ENCODE results near the gene PRSS57. TPM values are rescaled to one million over a fixed set of nuclear protein-coding genes. Genes with fewer than 3 reads are reported as not detected.

PRSS57 gene
- total RNA-seq, 2 donors from 2014 or later, result not detected

DNA sequence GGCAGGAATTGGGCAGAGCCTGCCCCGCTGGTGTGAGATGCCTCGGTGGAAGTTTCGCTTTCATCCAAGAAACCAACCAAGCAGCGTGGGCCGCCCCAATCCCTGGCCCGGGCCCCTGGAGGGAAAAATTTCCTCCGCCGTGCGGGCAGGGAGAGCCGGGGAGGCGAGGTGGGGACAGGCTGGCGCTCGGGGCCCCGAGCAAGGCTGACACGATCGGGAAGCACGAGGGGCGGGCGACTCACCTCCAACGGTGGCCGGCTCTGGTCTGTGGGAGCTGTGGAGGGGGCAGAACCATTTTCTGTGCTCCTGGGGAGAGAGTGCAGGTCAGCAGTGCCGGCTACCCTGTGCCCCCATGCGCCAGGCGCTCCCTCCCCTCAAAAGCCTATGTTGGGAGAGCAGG lies 43.3 kb downstream of the PRSS57 start:
- Histone ChIP-seq H3K9me3 (no peaks in the 10 kb centered on the region), H3K27ac (no peak overlapping the region), H3K4me1 (no peaks in the 10 kb centered on the region), H3K4me3 (no peak overlapping the region), H3K36me3 (peaks cover 13% of the 10 kb centered on the region), H3K27me3 (no peaks in the 10 kb centered on the region), H3K9ac (ENCODE audit: low read depth in 2 of 2, low read length in 2 of 2) (no peak overlapping the region)
- TF ChIP-seq, protein P1, sequence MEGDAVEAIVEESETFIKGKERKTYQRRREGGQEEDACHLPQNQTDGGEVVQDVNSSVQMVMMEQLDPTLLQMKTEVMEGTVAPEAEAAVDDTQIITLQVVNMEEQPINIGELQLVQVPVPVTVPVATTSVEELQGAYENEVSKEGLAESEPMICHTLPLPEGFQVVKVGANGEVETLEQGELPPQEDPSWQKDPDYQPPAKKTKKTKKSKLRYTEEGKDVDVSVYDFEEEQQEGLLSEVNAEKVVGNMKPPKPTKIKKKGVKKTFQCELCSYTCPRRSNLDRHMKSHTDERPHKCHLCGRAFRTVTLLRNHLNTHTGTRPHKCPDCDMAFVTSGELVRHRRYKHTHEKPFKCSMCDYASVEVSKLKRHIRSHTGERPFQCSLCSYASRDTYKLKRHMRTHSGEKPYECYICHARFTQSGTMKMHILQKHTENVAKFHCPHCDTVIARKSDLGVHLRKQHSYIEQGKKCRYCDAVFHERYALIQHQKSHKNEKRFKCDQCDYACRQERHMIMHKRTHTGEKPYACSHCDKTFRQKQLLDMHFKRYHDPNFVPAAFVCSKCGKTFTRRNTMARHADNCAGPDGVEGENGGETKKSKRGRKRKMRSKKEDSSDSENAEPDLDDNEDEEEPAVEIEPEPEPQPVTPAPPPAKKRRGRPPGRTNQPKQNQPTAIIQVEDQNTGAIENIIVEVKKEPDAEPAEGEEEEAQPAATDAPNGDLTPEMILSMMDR (IDR thresholded peaks at IDR 0.05), result no peak
- no peak for DNase-seq
- intact Hi-C loops (cut with DNase I), result no loop called here

DNA sequence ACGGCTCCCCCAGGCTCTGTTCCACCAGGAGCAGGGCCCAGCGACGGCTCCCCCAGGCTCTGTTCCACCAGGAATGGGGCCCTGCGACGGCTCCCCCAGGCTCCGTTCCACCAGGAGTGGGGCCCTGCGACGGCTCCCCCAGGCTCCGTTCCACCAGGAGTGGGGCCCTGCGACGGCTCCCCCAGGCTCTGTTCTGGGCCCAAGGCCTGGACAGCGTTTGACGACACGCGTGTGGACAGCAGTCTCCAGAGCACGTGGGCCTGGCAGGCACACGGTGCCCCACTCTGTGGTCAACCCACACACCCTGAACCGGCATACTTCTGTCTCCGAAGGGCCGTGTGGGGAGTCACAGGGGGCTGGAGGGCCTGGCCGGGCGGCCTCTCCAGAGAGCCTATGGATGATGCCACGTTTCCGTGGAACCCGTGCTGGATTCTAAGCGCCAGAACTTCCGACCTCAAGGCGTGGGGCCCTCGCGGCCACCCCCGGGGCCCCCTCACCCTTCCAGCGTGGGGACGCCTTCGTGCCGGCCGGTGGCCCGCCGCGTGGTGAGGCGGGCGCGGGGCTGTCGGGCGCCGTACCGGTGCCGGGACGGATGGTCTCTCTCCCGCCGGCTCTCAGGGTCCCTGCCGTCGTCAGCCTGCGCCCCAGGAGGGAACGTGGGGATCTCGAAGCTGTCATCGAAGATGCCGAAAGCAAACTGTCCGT lies 44.0 kb downstream of the PRSS57 start:
- Histone ChIP-seq H3K27me3 (no peaks in the 10 kb centered on the region), H3K9ac (ENCODE audit: low read depth in 2 of 2, low read length in 2 of 2) (no peak overlapping the region), H3K27ac (no peak overlapping the region), H3K4me1 (no peaks in the 10 kb centered on the region), H3K9me3 (no peaks in the 10 kb centered on the region), H3K4me3 (no peak overlapping the region), H3K36me3 (peaks cover 14% of the 10 kb centered on the region)
- TF ChIP-seq, protein P1 (IDR thresholded peaks at IDR 0.05), result no peak
- intact Hi-C loops (cut with DNase I), result no loop called here
- DNase-seq, result no peak

DNA sequence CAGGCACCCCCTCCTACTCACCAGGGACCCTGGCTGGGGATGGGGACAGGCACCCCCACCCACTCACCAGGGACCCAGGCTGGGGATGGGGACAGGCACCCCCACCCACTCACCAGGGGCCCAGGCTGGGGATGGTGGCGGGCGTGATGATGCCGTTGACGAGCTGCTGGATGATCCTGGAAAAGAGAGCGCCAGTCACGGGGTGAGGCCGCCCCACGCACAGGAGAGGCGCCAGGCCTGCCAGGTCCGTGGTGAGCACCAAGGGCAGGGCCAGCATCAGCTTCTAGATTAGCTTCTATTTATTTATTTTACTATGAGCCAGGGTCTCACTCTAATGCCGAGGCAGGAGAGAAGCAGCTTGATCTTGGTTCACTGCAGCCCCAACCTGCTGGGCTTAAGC lies 45.1 kb downstream of the PRSS57 start:
- H3K36me3 ChIP-seq, result peaks cover 14% of the 10 kb centered on the region
- no peak overlapping the region for H3K4me3 ChIP-seq
- no peaks in the 10 kb centered on the region for H3K9me3 ChIP-seq
- H3K9ac ChIP-seq (ENCODE audit: low read depth in 2 of 2, low read length in 2 of 2), result no peak overlapping the region
- no peaks in the 10 kb centered on the region for H3K4me1 ChIP-seq
- no peaks in the 10 kb centered on the region for H3K27me3 ChIP-seq
- TF ChIP-seq, protein P1 (IDR thresholded peaks at IDR 0.05), result no peak
- no peak overlapping the region for H3K27ac ChIP-seq
- intact Hi-C loops (cut with DNase I), result no loop called here
- DNase-seq, result no peak

DNA sequence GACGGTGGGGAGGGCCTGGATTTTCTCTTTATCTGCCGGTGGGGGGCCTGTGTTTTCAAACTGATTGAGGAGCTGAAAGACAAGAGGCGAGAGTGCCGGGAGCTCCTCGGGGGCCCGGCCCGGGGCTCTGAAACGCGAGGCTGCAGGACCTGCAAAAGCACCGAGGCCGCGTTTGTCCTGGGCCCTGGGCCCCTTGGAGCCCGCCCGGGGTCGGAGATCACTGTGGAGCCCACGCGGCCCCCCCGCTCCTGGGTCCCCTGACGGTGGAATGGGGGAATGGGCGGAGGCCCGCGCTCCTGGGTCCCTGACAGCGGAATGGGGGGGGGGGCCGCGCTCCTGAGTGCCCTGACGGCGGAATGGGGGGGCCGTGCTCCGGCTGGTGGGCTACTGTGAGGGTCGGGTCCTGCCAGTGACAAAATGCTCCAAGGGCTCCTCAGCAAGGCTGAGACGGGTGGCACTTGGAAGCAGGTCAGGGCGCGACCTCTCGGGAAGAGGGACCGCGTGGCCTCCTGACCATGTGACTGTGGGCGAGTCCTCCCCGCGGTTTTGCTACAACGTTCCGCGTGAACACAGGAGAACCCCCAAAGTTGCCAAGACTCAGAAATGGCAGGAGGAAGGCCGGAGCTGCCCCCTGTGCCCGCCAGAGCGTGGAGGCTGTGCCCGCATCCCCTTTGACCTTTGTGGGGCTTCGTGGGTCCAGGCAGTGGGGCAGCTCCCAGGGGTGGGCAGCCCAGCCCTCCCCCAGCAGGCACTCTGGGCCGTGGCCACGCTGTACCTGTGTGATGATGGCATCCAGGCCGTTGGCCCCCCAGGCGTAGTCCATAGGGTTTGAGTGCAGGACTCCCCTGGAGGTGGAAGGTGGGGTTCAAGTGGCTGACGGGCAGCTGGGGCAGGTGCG lies 46.1 kb downstream of the PRSS57 start:
- Histone ChIP-seq H3K9me3 (no peaks in the 10 kb centered on the region), H3K4me3 (no peak overlapping the region), H3K4me1 (no peaks in the 10 kb centered on the region), H3K27ac (no peak overlapping the region), H3K9ac (ENCODE audit: low read depth in 2 of 2, low read length in 2 of 2) (no peak overlapping the region), H3K27me3 (no peaks in the 10 kb centered on the region), H3K36me3 (peaks cover 14% of the 10 kb centered on the region)
- DNase-seq, result no peak
- intact Hi-C loops (cut with DNase I), result no loop called here
- TF ChIP-seq, protein P1 (IDR thresholded peaks at IDR 0.05), result no peak

DNA sequence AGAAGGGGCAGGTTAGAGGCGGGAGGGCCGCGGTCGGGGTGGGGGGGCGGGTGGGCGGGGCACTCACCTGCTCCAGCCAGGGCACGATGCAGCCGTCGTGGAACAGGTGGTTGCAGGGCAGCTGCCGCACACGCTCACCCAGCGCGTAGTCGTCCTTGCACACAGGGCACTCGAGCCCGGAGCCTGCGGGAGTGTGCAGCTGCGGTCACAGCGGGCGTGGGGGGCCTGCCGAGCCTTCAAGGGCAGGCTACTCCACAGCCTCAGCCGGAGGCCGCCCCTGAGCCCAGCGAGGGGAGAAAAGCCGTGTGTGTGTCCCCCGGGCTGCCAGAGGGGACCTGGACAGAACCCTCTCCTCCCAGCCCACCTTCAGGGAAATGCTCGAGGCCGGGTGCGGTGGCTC lies 46.9 kb downstream of the PRSS57 start:
- H3K36me3 ChIP-seq, result peaks cover 13% of the 10 kb centered on the region
- no peak overlapping the region for H3K27ac ChIP-seq
- intact Hi-C loops (cut with DNase I), result no loop called here
- TF ChIP-seq, protein P1 (IDR thresholded peaks at IDR 0.05), result no peak
- DNase-seq, result no peak
- H3K27me3 ChIP-seq, result no peaks in the 10 kb centered on the region
- no peak overlapping the region for H3K9ac ChIP-seq (ENCODE audit: low read depth in 2 of 2, low read length in 2 of 2)
- no peaks in the 10 kb centered on the region for H3K9me3 ChIP-seq
- H3K4me1 ChIP-seq, result no peaks in the 10 kb centered on the region
- no peak overlapping the region for H3K4me3 ChIP-seq

Data from colonic mucosa (tissue), 4 donors.